GF-D8 (cell line): ENCODE measurements around the gene MS4A2.
"Not testable (repeated sequence)": the region's sequence is repeated elsewhere in the genome, so short reads cannot be mapped to it uniquely, and the experiment has no call there.

Source experiments
- DNase-seq: peaks from one replicate; lab custom pipeline; 2025; lab: John Stamatoyannopoulos, UW

Gene MS4A2

DNA sequence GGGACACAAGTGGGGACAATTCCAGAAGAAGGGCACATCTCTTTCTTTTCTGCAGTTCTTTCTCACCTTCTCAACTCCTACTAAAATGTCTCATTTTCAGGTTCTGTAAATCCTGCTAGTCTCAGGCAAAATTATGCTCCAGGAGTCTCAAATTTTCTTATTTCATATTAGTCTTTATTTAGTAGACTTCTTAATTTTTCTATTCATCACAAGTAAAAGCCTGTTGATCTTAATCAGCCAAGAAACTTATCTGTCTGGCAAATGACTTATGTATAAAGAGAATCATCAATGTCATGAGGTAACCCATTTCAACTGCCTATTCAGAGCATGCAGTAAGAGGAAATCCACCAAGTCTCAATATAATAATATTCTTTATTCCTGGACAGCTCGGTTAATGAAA is at the start of gene MS4A2:
Gene MS4A2, plus strand, starts transcription at position 301 of the 400 bp plus-strand sequence. CDS start 102 bp downstream, outside the sequence.
- no peak for DNase-seq

GRCh38 chr11:60040109-60040508 is 48.4 kb upstream of the MS4A2 start, which contains the start of gene OOSP2:
OOSP2 (plus strand) TSS chr11:60040409; CDS start chr11:60040460, 51 bp downstream.
- no peak for DNase-seq

DNA sequence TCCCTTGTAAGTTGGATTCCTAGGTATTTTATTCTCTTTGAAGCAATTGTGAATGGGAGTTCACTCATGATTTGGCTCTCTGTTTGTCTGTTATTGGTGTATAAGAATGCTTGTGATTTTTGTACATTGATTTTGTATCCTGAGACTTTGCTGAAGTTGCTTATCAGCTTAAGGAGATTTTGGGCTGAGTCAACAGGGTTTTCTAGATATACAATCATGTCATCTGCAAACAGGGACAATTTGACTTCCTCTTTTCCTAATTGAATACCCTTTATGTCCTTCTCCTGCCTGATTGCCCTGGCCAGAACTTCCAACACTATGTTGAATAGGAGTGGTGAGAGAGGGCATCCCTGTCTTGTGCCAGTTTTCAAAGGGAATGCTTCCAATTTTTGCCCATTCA is 38.0 kb upstream of the MS4A2 start:
- DNase-seq, result not testable (repeated sequence)

DNA sequence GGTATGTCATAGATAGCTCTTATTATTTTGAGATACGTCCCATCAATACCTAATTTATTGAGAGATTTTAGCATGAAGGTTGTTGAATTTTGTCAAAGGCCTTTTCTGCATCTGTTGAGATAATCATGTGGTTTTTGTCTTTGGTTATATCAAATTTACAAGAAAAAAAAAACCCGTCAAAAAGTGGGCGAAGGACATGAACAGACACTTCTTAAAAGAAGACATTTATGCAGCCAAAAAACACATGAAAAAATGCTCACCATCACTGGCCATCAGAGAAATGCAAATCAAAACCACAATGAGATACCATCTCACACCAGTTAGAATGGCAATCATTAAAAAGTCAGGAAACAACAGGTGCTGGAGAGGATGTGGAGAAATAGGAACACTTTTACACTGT is 37.6 kb upstream of the MS4A2 start:
- not testable (repeated sequence) for DNase-seq

- DNase-seq, result peak; percentile 95
Observed at GRCh38 chr11:60056349-60056969, 32.0 kb upstream of the MS4A2 start, which contains the start of gene MS4A3. MS4A3 (plus strand) TSS chr11:60056665; CDS start chr11:60061161, 4,496 bp downstream.

DNA sequence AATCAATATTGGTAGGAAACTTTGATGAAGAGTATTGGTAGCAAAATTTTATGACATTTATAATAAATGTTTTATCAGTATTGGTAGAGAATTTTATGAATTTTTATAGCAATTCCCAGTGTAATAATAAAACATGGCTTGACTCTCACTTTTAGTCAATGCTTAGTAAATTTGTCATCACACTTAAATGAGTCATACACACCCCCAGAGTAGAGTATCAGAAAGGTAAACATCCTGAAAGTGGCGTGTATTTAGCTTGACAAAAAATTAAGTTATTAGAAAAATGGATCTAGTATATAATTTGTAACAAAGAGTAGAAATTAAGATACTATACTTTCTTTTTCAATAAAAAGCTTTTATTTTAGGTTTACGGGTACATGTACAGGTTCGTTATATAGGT is 29.4 kb upstream of the MS4A2 start:
- no peak for DNase-seq

DNA sequence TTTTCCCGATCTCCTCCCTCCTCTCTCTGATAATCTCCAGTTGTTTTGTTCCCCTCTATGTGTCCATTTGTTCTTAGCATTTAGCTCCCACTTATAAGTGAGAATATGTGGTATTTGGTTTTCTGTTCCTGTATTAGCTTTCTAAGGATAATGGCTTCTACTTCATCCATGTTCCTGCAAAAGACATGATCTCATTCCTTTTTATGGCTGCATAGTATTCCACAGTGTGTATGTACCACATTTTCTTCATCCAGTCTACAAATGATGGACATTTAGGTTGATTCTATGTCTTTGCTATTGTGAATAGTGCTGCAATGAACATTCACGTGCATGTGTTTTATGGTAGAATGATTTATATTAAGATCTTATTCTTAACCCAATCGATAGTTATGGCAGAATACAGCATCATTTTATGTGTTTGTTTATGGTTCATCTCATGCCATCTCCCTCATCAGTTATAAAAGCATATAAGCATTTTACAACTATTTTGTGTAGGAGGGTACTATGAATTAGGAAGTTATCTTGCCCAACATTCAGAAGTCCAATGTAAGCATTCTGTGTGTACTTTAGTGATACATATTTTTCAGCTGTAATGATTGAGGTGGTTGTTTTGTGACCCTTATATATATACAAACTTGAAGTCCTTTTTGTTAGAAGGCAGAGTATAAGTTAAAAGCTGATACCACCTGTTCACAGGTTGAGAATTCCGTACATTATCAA is 28.8 kb upstream of the MS4A2 start:
- no peak for DNase-seq

DNA sequence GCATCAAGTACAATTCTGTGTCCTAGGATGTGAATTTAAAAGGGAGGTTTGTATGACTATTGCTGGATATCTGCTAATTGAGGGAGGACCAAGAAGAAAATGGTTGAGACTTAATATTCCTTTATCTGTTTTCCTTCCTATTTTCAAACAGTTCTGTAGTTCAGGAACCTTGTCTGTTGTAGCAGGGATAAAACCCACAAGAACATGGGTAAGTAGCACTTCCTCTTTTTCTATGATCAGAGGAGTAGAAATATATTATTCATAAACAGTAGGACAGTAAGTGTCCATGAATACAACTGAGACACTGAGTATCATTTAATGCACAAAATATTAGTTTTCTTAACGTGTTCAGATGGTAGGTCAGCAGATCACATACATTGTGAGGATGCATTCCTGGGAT is 24.4 kb upstream of the MS4A2 start:
- peak; percentile 61 for DNase-seq

DNA sequence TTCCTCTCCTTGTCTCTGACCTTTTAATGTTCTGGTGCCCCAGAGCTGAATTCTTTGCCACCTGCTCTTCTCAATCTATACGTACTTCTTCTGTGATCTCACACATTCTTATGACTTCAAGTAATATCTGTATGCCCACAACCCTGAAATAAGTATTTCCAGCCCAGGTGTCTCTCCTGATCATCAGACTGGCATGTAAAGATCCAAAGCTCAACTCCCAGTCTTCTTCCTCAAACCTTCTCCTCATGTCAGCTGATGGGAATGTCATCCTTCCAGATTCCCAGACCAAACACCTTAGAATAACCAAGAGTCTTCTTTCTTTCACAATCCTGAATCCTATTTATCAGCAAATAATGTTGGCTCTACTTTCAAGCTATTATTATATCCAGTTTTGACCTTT is 22.7 kb upstream of the MS4A2 start:
- no peak for DNase-seq

GRCh38 chr11:60069450-60069849 is 19.0 kb upstream of the MS4A2 start:
- no peak for DNase-seq

DNA sequence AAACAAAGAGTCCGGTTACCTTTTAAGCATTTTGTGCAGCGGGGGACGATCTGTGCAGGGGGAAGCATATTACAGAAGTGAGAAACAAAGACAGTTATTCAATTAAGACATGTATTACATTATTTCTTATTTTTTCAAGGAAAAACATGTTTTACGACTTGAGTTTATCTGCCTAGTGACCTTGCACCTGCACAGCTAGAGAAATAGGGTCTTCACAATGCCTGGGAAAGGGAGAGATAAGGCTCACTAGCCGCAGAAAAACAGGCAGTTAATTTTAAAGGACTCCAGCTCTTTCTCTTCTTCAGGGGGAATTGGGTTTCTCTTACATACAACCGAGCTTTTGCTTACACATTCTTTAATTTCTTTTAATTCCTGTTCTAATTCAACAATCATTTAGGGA is 16.8 kb upstream of the MS4A2 start:
- DNase-seq, result not testable (repeated sequence)

DNA sequence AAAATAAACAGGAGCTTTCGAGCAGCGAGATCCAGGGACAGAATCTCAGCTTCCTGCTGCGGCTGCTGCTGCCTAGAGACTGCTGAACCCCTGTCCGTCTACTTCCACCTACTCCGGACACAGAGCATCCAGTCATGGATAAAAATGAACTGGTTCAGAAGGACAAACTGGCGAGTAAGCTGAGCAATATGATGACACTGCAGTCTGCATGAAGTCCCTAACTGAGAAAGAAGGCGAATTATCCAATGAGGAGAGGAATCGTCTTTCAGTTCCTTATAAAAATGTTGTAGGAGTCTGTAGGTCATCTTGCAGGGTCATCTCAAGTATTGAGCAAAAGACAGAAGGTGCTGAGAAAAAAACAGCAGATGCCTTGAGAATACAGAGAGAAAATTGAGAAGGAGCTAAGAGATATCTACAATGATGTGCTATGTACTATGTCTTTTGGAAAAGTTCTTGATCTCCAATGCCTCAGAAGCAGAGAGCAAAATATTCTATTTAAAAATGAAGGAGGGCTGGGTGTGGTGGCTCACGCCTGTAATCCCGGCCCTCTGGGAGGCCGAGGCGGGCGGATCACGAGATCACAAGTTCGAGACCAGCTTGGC is 11.1 kb upstream of the MS4A2 start:
- no peak for DNase-seq

DNA sequence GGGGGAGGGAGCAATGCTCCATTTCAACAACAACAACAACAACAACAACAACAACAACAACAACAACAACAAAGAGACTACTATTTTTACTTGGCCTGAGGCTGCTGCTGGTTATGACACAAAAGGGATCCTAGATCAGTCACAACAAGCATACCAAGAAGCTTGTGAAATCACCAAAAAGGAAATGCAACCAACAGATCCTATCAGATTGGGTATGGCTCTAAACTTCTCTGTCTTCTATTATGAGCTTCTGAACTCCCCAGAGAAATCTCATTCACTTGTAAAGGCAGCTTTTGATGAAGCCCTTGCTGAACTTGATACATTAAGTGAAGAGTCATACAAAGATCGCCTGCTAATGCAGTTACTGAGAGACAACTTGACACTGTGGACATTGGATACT is 10.5 kb upstream of the MS4A2 start:
- peak; percentile 59 for DNase-seq

- no peak for DNase-seq
Observed at GRCh38 chr11:60078745-60079144, 9.7 kb upstream of the MS4A2 start.

GRCh38 chr11:60080535-60080934 is 7.9 kb upstream of the MS4A2 start:
- no peak for DNase-seq

- no peak for DNase-seq
Observed at GRCh38 chr11:60084631-60085273, 3.7 kb upstream of the MS4A2 start.

GRCh38 chr11:60085909-60086308 is 2.6 kb upstream of the MS4A2 start:
- peak; percentile 37 for DNase-seq

DNA sequence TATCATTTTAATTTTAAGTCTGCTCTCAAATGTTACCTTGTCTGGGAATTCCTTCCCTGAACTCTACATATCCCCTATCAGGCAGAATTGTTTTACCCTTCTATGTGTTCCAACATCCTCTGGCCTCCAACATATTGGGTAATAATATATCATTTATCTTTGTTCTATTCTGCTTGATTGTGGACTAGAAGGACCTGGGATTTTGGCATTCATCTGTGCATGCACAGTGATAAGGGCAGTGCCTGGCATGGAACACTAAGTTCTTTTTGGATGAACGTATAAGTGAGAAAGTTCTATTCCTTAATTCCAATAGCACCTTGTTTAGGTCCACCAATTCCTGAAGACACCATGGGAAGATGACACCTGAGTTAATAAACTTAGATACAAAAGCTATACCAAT is 1.2 kb upstream of the MS4A2 start:
- no peak for DNase-seq

GRCh38 chr11:60095477-60096120 is 7.1 kb downstream of the MS4A2 start:
- no peak for DNase-seq

GRCh38 chr11:60097189-60097588 is 8.7 kb downstream of the MS4A2 start:
- no peak for DNase-seq

DNA sequence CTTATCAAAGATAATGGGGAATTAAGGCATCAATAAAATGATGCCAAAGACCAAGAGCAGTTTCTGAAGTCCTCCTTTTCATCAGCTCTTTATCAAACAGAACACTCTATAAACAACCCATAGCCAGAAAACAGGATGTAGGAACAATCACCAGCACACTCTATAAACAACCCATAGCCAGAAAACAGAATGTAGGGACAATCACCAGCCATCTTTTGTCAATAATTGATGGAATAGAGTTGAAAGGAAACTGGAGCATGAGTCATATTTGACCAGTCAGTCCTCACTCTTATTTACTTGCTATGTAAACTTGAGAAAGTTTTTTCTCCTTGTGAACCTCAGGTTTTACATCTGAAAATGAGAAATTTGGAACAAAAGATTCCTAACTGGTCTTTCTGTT is 10.0 kb downstream of the MS4A2 start:
- no peak for DNase-seq

DNA sequence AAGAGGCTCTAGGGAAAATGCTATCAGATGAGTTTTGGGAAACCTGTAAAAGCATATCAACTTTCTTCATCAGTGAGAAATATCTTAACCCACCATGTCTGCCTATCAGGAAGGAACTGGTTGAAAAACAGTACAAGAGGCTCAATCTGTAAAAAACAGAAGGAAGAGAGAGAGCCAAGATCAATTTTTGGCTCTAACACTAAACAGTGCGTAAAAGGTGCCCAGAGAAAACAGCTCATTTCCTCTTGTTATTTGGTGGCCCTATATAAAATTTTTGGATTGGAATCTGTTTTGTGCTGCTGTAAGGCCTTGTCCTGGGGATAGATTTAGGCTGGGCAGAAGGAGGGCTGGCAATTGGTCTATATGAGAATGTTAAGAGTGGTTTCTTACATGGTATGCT is 12.1 kb downstream of the MS4A2 start:
- no peak for DNase-seq
